PC-9 (cell line): ENCODE results near the gene ALAD. TPM values are rescaled to one million over a fixed set of nuclear protein-coding genes. Genes with fewer than 3 reads are reported as not detected.

Experiments used
- BruUV-seq: library from RNA; stranded (reverse); fragments of 400-500 nt; replicated peaks from 2 replicates; lab custom pipeline; 2021; lab: Mats Ljungman, UMichigan
- CTCF ChIA-PET: fragments of 300-600 bp; sonication (Branson Sonifier 250); formaldehyde crosslinking; loops from one replicate; lab custom pipeline; 2022; ENCODE audit warnings: antibody characterized with exemption; lab: Charles Lee
- POLR2A ChIA-PET: fragments of 300-600 bp; sonication (Branson Sonifier 250); formaldehyde crosslinking; loops from one replicate; lab custom pipeline; 2022; ENCODE audit warnings: antibody characterized with exemption; ENCODE audit not compliant: unreplicated experiment; lab: Charles Lee
- DNase-seq, 2 experiments: peaks; one replicate each; pipeline versions ENCODE4 v3.0.0 to v3.0.0-alpha.2; 2015 to 2022; ENCODE audit warnings: mixed read lengths in 1 of 2
- H2AFZ ChIP-seq: fragments of 200-600 bp; sonication (generic); 2 replicates; pipeline ENCODE4 v1.8.1; 2017; ENCODE audit warnings: antibody characterized with exemption
- H3F3A ChIP-seq: fragments of 200-600 bp; sonication (generic); 2 replicates; pipeline ENCODE4 v1.8.1; 2017; ENCODE audit warnings: antibody characterized with exemption, mild to moderate bottlenecking, low read depth; ENCODE audit not compliant: insufficient read depth
- H3K27ac ChIP-seq: fragments of 200-600 bp; sonication (generic); 2 replicates; pipeline ENCODE4 v1.6.1; 2016; ENCODE audit warnings: mixed run types
- H3K27me3 ChIP-seq: fragments of 200-600 bp; sonication (generic); 2 replicates; pipeline ENCODE4 v1.6.1; 2016; ENCODE audit warnings: low read depth, mixed run types; ENCODE audit not compliant: insufficient read depth
- H3K36me3 ChIP-seq: fragments of 200-600 bp; sonication (generic); 2 replicates; pipeline ENCODE4 v1.6.1; 2016; ENCODE audit warnings: low read depth, mixed run types
- H3K4me1 ChIP-seq: fragments of 200-600 bp; sonication (generic); replicated peaks from 2 replicates; pipeline ENCODE4 v1.6.1; 2016; ENCODE audit warnings: mixed run types; ENCODE audit not compliant: insufficient read depth
- H3K4me2 ChIP-seq: fragments of 200-600 bp; sonication (generic); 2 replicates; pipeline ENCODE4 v1.6.1; 2017; ENCODE audit warnings: mixed run types
- H3K4me3 ChIP-seq: fragments of 200-600 bp; sonication (generic); 2 replicates; pipeline ENCODE4 v1.6.1; 2016; ENCODE audit warnings: mixed run types
- H3K79me2 ChIP-seq: fragments of 200-600 bp; sonication (generic); 2 replicates; pipeline ENCODE4 v1.6.1; 2017; ENCODE audit warnings: low read depth, mixed run types
- H3K9me2 ChIP-seq: fragments of 200-600 bp; sonication (generic); 2 replicates; pipeline ENCODE4 v1.8.1; 2017; ENCODE audit warnings: mild to moderate bottlenecking; ENCODE audit not compliant: insufficient read depth
- H3K9me3 ChIP-seq: fragments of 200-600 bp; sonication (generic); 2 replicates; pipeline ENCODE4 v1.8.1; 2016; ENCODE audit warnings: low read depth; ENCODE audit not compliant: insufficient read depth
- H4K20me1 ChIP-seq: fragments of 200-600 bp; sonication (generic); 2 replicates; pipeline ENCODE4 v1.8.1; 2017; ENCODE audit not compliant: insufficient read depth
- CTCF ChIP-seq: fragments of 200-600 bp; sonication (generic); conservative IDR thresholded peaks from 2 replicates; pipeline ENCODE4 v1.6.1; 2017; ENCODE audit warnings: mixed run types, antibody characterized with exemption, mild to moderate bottlenecking, moderate library complexity
- EZH2 ChIP-seq: fragments of 200-600 bp; sonication (generic); IDR thresholded peaks from 2 replicates; pipeline ENCODE4 v1.8.0; 2017; ENCODE audit warnings: antibody characterized with exemption, low read depth
- intact Hi-C: fragments of 100-400 bp; cut with micrococcal nuclease; formaldehyde crosslinking; loops from one replicate; pipeline ENCODE4 v1.10.0; 2022; ENCODE audit not compliant: unreplicated experiment
- total RNA-seq: library from RNA; stranded (reverse); gene quantifications from 2 replicates; pipeline ENCODE4 v1.2.3, GENCODE V29; 2021

Gene ALAD
- total RNA-seq, 1 experiment from 2014 or later: 42.7 TPM

DNA sequence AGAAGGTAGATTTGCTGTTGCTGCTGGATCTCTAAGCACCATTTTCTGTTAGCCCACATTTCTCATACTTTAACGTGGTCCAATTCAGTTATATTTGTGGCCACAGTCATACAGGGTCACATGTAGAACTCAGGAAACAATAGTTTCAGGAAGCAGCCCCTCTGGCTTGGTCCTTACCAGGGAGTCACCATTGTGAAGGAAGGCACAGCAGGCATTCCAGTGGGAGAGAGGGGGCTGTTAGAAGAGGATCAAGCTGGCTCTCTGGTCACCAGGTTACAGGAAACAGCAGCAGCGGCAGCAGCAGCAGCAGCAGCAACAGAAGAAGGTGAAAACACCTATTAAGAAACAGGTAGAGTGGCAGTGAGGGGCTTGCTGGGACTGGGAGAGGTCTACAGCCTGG, 24.0 kb upstream of the ALAD start:
- intact Hi-C loops: no loop called here
- no peak overlapping the region for H2AFZ ChIP-seq
- ChIA-PET POLR2A (no interaction called here), CTCF (no interaction called here)
- no peak overlapping the region for H3K4me2 ChIP-seq
- no peaks in the 10 kb centered on the region for H3K9me3 ChIP-seq
- H3K4me1 ChIP-seq: no peaks in the 10 kb centered on the region
- DNase-seq: no peak
- H3K36me3 ChIP-seq: no peaks in the 10 kb centered on the region
- H3K27me3 ChIP-seq: no peaks in the 10 kb centered on the region
- TF ChIP-seq EZH2 (no peak), CTCF (no peak)
- H3K4me3 ChIP-seq: no peak overlapping the region
- H3K27ac ChIP-seq: no peak overlapping the region
- no peaks in the 10 kb centered on the region for H3K9me2 ChIP-seq
- no peaks in the 10 kb centered on the region for H3K79me2 ChIP-seq
- H4K20me1 ChIP-seq: no peaks in the 10 kb centered on the region
- BruUV-seq: no TSS peak
- no peaks in the 10 kb centered on the region for H3F3A ChIP-seq

DNA sequence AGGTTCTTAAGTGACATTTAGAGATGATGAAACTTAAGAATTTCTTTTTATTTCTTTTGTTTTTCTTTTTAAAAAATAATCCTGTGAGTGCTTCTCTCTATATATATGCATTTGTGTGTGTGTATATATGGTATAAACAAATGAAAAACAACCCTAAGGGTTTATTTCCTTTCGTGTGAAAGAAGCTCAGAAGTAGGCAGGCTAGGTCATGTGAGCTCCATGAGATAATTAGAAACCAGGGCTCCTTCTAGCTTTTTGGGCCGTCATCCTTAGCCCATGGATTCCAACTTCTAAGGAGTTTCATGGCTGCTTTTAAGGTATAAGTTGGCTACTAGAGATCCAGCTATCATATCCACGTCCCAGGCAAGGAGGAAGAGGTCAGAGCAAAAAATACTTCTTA, 20.6 kb upstream of the ALAD start:
- no peaks in the 10 kb centered on the region for H4K20me1 ChIP-seq
- intact Hi-C loops: no loop called here

GRCh38 chr9:113417370-113417769, 16.3 kb upstream of the ALAD start:
- Histone ChIP-seq H3F3A (no peaks in the 10 kb centered on the region; the same call in 1 of the 2 replicates), H3K9me2 (no peaks in the 10 kb centered on the region), H4K20me1 (no peaks in the 10 kb centered on the region), H3K36me3 (no peaks in the 10 kb centered on the region), H2AFZ (no peak overlapping the region), H3K79me2 (no peaks in the 10 kb centered on the region), H3K27ac (no peak overlapping the region), H3K4me3 (no peak overlapping the region), H3K27me3 (no peaks in the 10 kb centered on the region), H3K4me2 (no peak overlapping the region), H3K9me3 (no peaks in the 10 kb centered on the region), H3K4me1 (no peaks in the 10 kb centered on the region)
- no TSS peak for BruUV-seq
- no peak for DNase-seq
- CTCF ChIA-PET: interaction anchor here (0.6 kb wide), 1 partner anchor 218 kb away, joined by 3 read pairs; no protein-coding TSS in a partner anchor
- POLR2A ChIA-PET: no interaction called here
- no peak for TF ChIP-seq CTCF
- TF ChIP-seq EZH2: no peak
- intact Hi-C loops: no loop called here

More for the DNA sequence above, 20.6 kb upstream of the ALAD start:
- no peaks in the 10 kb centered on the region for H3K36me3 ChIP-seq
- no peak overlapping the region for H3K4me3 ChIP-seq
- no peaks in the 10 kb centered on the region for H3K9me2 ChIP-seq
- BruUV-seq: no TSS peak
- ChIA-PET POLR2A (no interaction called here), CTCF (no interaction called here)
- no peaks in the 10 kb centered on the region for H3K9me3 ChIP-seq
- no peak overlapping the region for H3K27ac ChIP-seq
- no peak overlapping the region for H3K4me2 ChIP-seq
- TF ChIP-seq CTCF: no peak
- TF ChIP-seq EZH2: no peak
- no peak for DNase-seq
- H3K27me3 ChIP-seq: no peaks in the 10 kb centered on the region
- H3K4me1 ChIP-seq: no peaks in the 10 kb centered on the region
- no peaks in the 10 kb centered on the region for H3F3A ChIP-seq
- H2AFZ ChIP-seq: no peak overlapping the region
- no peaks in the 10 kb centered on the region for H3K79me2 ChIP-seq
